ENCODE data around the gene SCYGR6. TPM values are rescaled to one million over a fixed set of nuclear protein-coding genes. Genes with fewer than 3 reads are reported as not detected.

Gene SCYGR6
- total and polyA plus RNA-seq, 8 donors, result not detected

DNA sequence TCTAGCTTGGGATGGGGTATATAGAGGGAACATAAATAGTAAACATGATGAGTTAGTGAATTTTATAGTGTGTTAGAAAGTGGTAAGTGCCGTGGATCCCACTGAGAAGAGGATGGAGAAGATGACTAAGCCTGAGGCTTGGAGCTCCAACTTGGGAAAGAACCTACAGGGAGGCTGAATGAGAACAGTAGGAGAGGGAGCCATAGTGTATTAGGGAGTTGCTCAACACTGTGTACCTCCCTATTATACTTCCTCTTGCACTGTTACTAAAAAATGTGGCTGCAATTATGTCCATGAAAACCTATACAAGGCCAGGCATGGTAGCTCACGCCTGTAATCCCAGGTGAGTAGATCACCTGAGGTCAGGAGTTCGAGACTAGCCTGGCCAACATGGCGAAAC lies 3.9 kb downstream of the SCYGR6 start:
- Histone ChIP-seq H3K27me3 (peaks cover 0 to 15% of the 10 kb centered on the region in 2 donors), H3K4me1 (no peaks in the 10 kb centered on the region), H3K4me3 (no peak overlapping the region), H3K27ac (no peak overlapping the region), H3K9me3 (no peaks in the 10 kb centered on the region), H3K36me3 (no peaks in the 10 kb centered on the region)
- intact Hi-C loops (cut with DNase I), result no loop called here
- ATAC-seq (no peak), DNase-seq (no peak)
- TF ChIP-seq CTCF (IDR thresholded peaks at IDR 0.05), result no peak

DNA sequence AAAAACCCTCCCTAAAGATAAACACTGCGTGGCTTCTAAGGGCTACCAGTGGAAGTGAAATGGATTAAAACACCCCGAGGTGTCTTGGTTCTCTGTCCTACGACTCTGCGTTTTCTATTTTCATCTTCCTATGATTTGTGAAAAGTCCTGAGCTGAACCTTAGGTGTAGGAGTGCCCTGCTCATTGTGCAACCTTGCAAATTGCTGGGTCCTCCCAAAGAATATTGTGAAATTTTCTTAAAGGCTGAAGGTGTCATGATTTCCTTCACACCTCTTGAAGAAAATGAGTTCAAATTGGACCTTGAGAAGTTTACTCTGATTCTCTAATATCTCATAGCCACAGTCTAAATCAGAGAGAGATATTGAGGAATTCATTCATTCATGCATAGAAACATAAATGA lies 4.9 kb downstream of the SCYGR6 start:
- Histone ChIP-seq H3K36me3 (no peaks in the 10 kb centered on the region), H3K9me3 (no peaks in the 10 kb centered on the region), H3K27ac (no peak overlapping the region), H3K27me3 (peaks cover 0 to 15% of the 10 kb centered on the region in 2 donors), H3K4me3 (no peak overlapping the region), H3K4me1 (no peaks in the 10 kb centered on the region)
- intact Hi-C loops (cut with DNase I), result no loop called here
- DNase-seq (no peak), ATAC-seq (peak; percentile 6)
- no peak for TF ChIP-seq CTCF (IDR thresholded peaks at IDR 0.05)

DNA sequence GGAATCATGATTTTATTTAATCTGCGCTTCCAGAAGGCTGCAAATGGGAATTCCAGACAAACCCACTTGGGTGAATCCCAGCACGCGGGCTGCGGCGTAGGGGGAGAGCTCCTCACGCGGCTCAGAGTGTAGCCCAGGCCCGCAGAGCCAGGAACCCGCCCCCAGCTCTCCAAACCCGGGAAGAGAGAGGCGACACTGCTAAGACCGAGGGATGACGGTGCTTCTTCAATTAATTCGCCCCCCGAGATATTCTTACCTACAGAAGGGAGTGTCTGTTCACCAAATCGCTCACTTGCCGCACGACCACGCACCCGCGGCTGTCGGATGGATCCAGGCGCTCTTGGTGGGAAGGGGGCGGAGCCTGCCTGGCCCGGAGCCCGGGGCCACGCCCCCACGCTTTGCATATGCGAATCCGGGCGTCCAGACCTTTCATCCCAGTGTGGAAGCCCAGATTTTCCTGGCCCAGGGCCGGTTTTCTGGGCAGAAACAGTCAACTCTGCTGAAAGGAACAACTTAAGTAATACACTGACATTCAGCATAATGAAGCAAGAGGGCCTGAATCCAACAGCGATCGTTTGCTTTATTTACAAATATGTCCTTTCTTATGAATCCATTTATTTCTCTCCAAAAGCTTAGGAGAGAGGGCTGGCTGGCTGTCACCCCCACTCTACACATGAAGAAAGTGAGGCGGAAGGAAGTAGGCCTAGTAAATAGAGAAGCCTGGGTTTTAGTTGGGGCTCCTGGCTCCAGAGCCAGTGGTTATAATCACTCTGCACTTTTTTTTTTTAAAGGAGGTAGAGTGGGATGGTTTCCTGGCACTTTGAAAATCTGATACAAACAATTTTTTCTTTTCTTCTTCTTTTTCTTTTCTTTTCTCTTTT lies 6.6 kb downstream of the SCYGR6 start, which contains the start of gene SLC19A3:
SLC19A3 (minus strand) TSS at position 342 of the 881 bp plus-strand sequence. CDS start 15,710 bp downstream, outside the sequence.
- H3K27ac ChIP-seq, result peak within 1 kb of the TSS; percentile 35 to 61
- no peak for TF ChIP-seq CTCF (IDR thresholded peaks at IDR 0.05)
- peaks cover 0 to 15% of the 10 kb centered on the region in 2 donors for H3K27me3 ChIP-seq
- H3K9me3 ChIP-seq, result no peaks in the 10 kb centered on the region
- no peaks in the 10 kb centered on the region for H3K4me1 ChIP-seq
- intact Hi-C loops (cut with DNase I), result no loop called here
- no peaks in the 10 kb centered on the region for H3K36me3 ChIP-seq
- ATAC-seq (peak; percentile 96), DNase-seq (peak; percentile 86 to 97 (median 93))
- H3K4me3 ChIP-seq, result peak within 1 kb of the TSS; percentile 29 to 45

DNA sequence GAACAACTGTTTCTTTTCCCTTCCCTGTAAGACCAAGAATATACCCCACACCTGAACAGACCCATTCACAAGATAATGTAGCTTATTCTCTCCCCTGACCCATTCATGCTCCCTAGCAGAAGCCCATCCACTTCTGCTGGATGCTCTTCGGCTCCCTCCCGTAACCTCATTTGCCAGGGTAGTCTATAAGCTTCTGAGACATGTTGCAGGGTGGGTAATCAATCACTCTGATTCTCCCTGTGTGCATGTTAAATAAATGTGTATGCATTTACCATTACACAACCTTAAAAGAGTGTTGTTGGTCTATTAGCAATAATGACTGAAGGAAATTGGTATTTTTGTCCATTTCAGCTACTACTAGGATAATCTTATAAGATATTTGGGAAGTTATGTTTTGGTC lies 8.1 kb downstream of the SCYGR6 start:
- no peak for TF ChIP-seq CTCF (IDR thresholded peaks at IDR 0.05)
- ATAC-seq (no peak), DNase-seq (no peak)
- Histone ChIP-seq H3K4me3 (no peak overlapping the region), H3K27ac (no peak overlapping the region), H3K27me3 (peaks cover 0 to 15% of the 10 kb centered on the region in 2 donors), H3K9me3 (no peaks in the 10 kb centered on the region), H3K36me3 (no peaks in the 10 kb centered on the region), H3K4me1 (no peaks in the 10 kb centered on the region)
- intact Hi-C loops (cut with DNase I), result no loop called here

DNA sequence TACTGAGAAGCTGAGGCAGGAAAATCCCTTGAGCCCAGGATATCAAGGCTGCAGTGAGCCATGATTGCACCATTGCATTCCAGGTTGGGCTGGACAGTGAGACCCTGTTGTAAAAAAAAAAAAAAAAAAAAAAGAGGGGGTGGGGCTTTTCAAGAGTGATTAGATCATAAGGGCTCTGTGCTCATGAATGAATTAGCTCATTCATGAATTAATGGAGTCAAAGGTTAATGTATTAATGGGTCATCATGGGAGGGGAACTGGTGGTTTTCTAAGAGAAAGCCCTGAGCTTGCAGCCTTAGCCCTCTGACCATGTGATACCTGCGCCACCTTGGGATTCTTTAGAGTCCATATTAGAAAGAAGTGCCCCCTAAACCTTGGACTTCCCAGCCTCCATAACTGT lies 11.3 kb downstream of the SCYGR6 start:
- ATAC-seq, result no peak
- no peak overlapping the region for H3K4me3 ChIP-seq
- TF ChIP-seq CTCF (IDR thresholded peaks at IDR 0.05), result no peak
- H3K27ac ChIP-seq, result no peak overlapping the region
- peaks cover 0 to 15% of the 10 kb centered on the region in 2 donors for H3K27me3 ChIP-seq
- H3K9me3 ChIP-seq, result no peaks in the 10 kb centered on the region
- no peaks in the 10 kb centered on the region for H3K4me1 ChIP-seq
- intact Hi-C loops (cut with DNase I), result no loop called here
- DNase-seq, result no peak
- H3K36me3 ChIP-seq, result no peaks in the 10 kb centered on the region

Measured in left lung (tissue), 10 donors.